Liver (tissue), 9 donors: ENCODE results near the gene RFLNA. TPM values are rescaled to one million over a fixed set of nuclear protein-coding genes. Genes with fewer than 3 reads are reported as not detected.
A peak's percentile ranks its signal among the peaks of the same experiment; 100 is the strongest.

Experiments
- DNase-seq: peaks from one replicate; pipeline ENCODE4 v3.0.0-alpha.2; 2017; ENCODE audit warnings: low spot score
- H3K27ac ChIP-seq, 2 donors: one replicate each; pipeline ENCODE4 v1.7.0; 2013; ENCODE audit warnings: inconsistent platforms in 2 of 2, low read length in 2 of 2, control low read depth in 1 of 2, low read depth in 1 of 2, mild to moderate bottlenecking in 1 of 2
- H3K27me3 ChIP-seq, 4 donors: one replicate each; pipeline versions ENCODE4 v1.6.1 to v1.7.0; 2013; ENCODE audit warnings: low read length in 3 of 4, inconsistent platforms in 1 of 4, mild to moderate bottlenecking in 1 of 4, moderate library complexity in 1 of 4; ENCODE audit not compliant: control insufficient read depth in 4 of 4, insufficient read depth in 4 of 4
- H3K36me3 ChIP-seq, 4 donors: one replicate each; pipeline versions ENCODE4 v1.6.1 to v1.7.0; 2013; ENCODE audit warnings: low read length in 3 of 4, mild to moderate bottlenecking in 3 of 4, low read depth in 1 of 4, moderate library complexity in 1 of 4; ENCODE audit not compliant: control insufficient read depth in 4 of 4, insufficient read depth in 3 of 4
- H3K4me1 ChIP-seq, 4 donors: one replicate each; pipeline versions ENCODE4 v1.6.1 to v1.7.0; 2013; ENCODE audit warnings: low read length in 3 of 4, mild to moderate bottlenecking in 3 of 4, moderate library complexity in 1 of 4; ENCODE audit not compliant: control insufficient read depth in 4 of 4, insufficient read depth in 4 of 4
- H3K4me3 ChIP-seq, 3 donors: one replicate each; pipeline versions ENCODE4 v1.6.1 to v1.7.0; 2013; ENCODE audit warnings: low read length in 3 of 3, control low read depth in 1 of 3, low read depth in 1 of 3, mild to moderate bottlenecking in 1 of 3
- H3K9ac ChIP-seq, 2 donors: one replicate each; pipeline ENCODE4 v1.7.0; 2013; ENCODE audit warnings: low read length in 2 of 2, mild to moderate bottlenecking in 2 of 2, moderate library complexity in 2 of 2, control low read depth in 1 of 2, low read depth in 1 of 2
- H3K9me3 ChIP-seq, 4 donors: one replicate each; pipeline versions ENCODE4 v1.6.1 to v1.7.0; 2013; ENCODE audit warnings: low read length in 3 of 4; ENCODE audit not compliant: control insufficient read depth in 4 of 4
- EGR1 ChIP-seq, 2 donors: IDR thresholded peaks; 2 replicates each; pipeline ENCODE4 v1.6.1; 2016 to 2018; ENCODE audit warnings: antibody characterized with exemption in 2 of 2, low read depth in 2 of 2
- FOXA1 ChIP-seq: IDR thresholded peaks from 2 replicates; pipeline ENCODE4 v1.6.1; 2016; ENCODE audit warnings: antibody characterized with exemption
- FOXA2 ChIP-seq: IDR thresholded peaks from 2 replicates; pipeline ENCODE4 v1.6.1; 2016; ENCODE audit warnings: antibody characterized with exemption
- GABPA ChIP-seq, 2 donors: IDR thresholded peaks in 1 of 2; conservative IDR thresholded peaks in 1 of 2; 2 replicates each; pipeline ENCODE4 v1.6.1; 2016; ENCODE audit warnings: antibody characterized with exemption in 2 of 2, mild to moderate bottlenecking in 1 of 2, moderate library complexity in 1 of 2
- HNF4A ChIP-seq, 2 donors: conservative IDR thresholded peaks; 2 replicates each; pipeline ENCODE4 v1.6.1; 2016; ENCODE audit warnings: antibody characterized with exemption in 2 of 2, mild to moderate bottlenecking in 2 of 2
- HNF4G ChIP-seq: IDR thresholded peaks from 2 replicates; pipeline ENCODE4 v1.6.1; 2016; ENCODE audit warnings: antibody characterized with exemption
- JUND ChIP-seq, 2 donors: IDR thresholded peaks; 2 replicates each; pipeline ENCODE4 v1.6.1; 2016; ENCODE audit warnings: antibody characterized with exemption in 2 of 2
- NR2F2 ChIP-seq: IDR thresholded peaks from 2 replicates; pipeline ENCODE4 v1.6.1; 2016; ENCODE audit warnings: antibody characterized with exemption
- RAD21 ChIP-seq, 2 donors: IDR thresholded peaks; 2 replicates each; pipeline ENCODE4 v1.6.1; 2016; ENCODE audit warnings: antibody characterized with exemption in 2 of 2, mild to moderate bottlenecking in 2 of 2
- RXRA ChIP-seq, 2 donors: IDR thresholded peaks; 2 replicates each; pipeline ENCODE4 v1.6.1; 2017 to 2018; ENCODE audit warnings: antibody characterized with exemption in 2 of 2, mild to moderate bottlenecking in 1 of 2
- SP1 ChIP-seq: IDR thresholded peaks from 2 replicates; pipeline ENCODE4 v1.6.1; 2018; ENCODE audit warnings: antibody characterized with exemption, mild to moderate bottlenecking
- TAF1 ChIP-seq: conservative IDR thresholded peaks from 2 replicates; pipeline ENCODE4 v1.6.1; 2016; ENCODE audit warnings: antibody characterized with exemption, mild to moderate bottlenecking
- YY1 ChIP-seq: IDR thresholded peaks from 2 replicates; pipeline ENCODE4 v1.6.1; 2016; ENCODE audit warnings: antibody characterized with exemption, mild to moderate bottlenecking
- WGBS: extraction: QIAGEN DNeasy Blood & Tissue Kit; methylation state at CpG from one replicate; pipeline ENCODE4 v1.1.7; 2013; 5-methylcytosine and 5-hydroxymethylcytosine counted together
- polyA plus RNA-seq, 2 donors: library from polyadenylated mRNA; stranded (reverse) in 1 of 2; unstranded in 1 of 2; fragments of 200-250 nt in 1 of 2; fragments of >200 nt in 1 of 2; fragmentation: Nextera tagmentation in 1 of 2; extraction: Ambion mirVana in 1 of 2; gene quantifications; one replicate each; pipeline versions ENCODE4 v1.2.1 to v1.2.3, GENCODE V29; 2013 to 2015
- total RNA-seq, 2 donors: library from RNA; depleted of rRNA; stranded (reverse); fragments of >200 nt; gene quantifications; one replicate each; pipeline ENCODE4 v1.2.3, GENCODE V29; 2014
- TF ChIP-seq, protein P1 (sequence below): fragments of 150-350 bp; IDR thresholded peaks from 2 replicates; pipeline ENCODE4 v1.5.1; 2017; ENCODE audit warnings: improper control_type of control experiment, low read depth, low read length; ENCODE audit not compliant: missing input control
- TF ChIP-seq, protein P2 (sequence below): IDR thresholded peaks from 2 replicates; pipeline ENCODE4 v1.6.1; 2016; ENCODE audit warnings: antibody characterized with exemption
- TF ChIP-seq, protein P3 (sequence below): IDR thresholded peaks from 2 replicates; pipeline ENCODE4 v1.6.1; 2016; ENCODE audit warnings: antibody characterized with exemption, mild to moderate bottlenecking
- TF ChIP-seq, protein P4 (sequence below): IDR thresholded peaks from 2 replicates; pipeline ENCODE4 v1.6.1; 2016; ENCODE audit warnings: antibody characterized with exemption
- TF ChIP-seq, protein P5 (sequence below): IDR thresholded peaks from 2 replicates; pipeline ENCODE4 v1.6.1; 2016; ENCODE audit warnings: antibody characterized with exemption
- donor health status: healthy.
- donor health status: healthy.
- donor health status: healthy.
- donor health status: healthy.
- donor health status: healthy.

The RFLNA gene
- total and polyA plus RNA-seq, 4 donors: 0.05 TPM; not detected in 2

DNA sequence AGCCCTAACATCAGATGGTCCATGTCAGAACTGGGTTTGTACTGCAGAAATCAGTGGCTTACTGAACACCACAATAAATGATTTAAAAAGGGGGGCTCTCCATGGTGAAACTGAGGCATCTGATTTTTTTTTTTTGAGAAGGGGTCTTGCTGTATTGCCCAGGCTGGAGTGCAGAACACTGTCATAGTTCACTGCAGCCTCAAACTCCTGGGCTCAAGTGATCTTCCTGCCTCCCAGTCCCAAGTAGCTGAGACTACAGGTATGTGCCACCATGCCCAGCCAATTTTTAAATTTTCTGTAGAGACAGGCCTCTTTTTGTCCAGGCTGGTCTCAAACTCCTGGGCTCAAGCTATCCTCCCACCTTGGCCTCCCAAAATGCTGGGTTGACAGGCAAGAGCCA lies 57.4 kb downstream of the RFLNA start (continued):
- TF ChIP-seq, protein P1, sequence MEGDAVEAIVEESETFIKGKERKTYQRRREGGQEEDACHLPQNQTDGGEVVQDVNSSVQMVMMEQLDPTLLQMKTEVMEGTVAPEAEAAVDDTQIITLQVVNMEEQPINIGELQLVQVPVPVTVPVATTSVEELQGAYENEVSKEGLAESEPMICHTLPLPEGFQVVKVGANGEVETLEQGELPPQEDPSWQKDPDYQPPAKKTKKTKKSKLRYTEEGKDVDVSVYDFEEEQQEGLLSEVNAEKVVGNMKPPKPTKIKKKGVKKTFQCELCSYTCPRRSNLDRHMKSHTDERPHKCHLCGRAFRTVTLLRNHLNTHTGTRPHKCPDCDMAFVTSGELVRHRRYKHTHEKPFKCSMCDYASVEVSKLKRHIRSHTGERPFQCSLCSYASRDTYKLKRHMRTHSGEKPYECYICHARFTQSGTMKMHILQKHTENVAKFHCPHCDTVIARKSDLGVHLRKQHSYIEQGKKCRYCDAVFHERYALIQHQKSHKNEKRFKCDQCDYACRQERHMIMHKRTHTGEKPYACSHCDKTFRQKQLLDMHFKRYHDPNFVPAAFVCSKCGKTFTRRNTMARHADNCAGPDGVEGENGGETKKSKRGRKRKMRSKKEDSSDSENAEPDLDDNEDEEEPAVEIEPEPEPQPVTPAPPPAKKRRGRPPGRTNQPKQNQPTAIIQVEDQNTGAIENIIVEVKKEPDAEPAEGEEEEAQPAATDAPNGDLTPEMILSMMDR: no peak
- TF ChIP-seq RXRA (IDR thresholded peaks at IDR 0.05): no peak
- TF ChIP-seq HNF4A (conservative IDR thresholded peaks at IDR 0.05): no peak
- TF ChIP-seq RAD21 (IDR thresholded peaks at IDR 0.05): no peak

DNA sequence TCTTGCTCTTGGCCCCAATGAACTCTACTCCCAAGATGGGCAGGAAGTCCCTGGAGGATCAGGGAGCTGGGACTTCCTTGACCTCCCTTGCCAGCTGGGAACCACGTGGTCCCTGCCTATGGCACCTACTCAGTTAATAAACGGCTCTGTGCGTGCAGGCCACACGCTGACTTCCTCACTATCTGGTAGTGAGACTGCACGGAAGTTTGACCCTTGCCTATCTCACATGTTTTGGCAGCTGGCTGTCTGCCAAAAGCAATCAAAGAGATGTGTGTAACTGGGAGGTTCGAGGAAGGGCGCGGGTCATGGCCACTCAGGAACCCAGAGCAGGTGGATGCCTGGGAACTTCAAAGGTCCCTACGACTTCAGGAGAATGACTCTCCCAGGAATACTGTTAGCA lies 57.9 kb downstream of the RFLNA start:
- Histone ChIP-seq H3K9ac (no peak overlapping the region), H3K4me1 (peaks cover 0 to 18% (median 11%) of the 10 kb centered on the region in 4 donors), H3K4me3 (no peak overlapping the region), H3K27ac (no peak overlapping the region), H3K9me3 (no peaks in the 10 kb centered on the region), H3K27me3 (no peaks in the 10 kb centered on the region), H3K36me3 (peaks cover 21 to 64% (median 31%) of the 10 kb centered on the region in 4 donors)
- WGBS: 5% methylated on average over 9 of the region's 9 CpGs
- peak; percentile 54 for DNase-seq
- TF ChIP-seq HNF4G (no peak), TAF1 (no peak), GABPA (IDR thresholded peaks at IDR 0.05 in 1 of 2, conservative IDR thresholded peaks at IDR 0.05 in 1 of 2) (no peak), NR2F2 (peak; percentile 95), EGR1 (IDR thresholded peaks at IDR 0.05; ENCODE audit: low read depth in 2 of 2) (no peak), RAD21 (IDR thresholded peaks at IDR 0.05) (peak in 1 of 2 donors; percentile 61), SP1 (peak; percentile 52), JUND (IDR thresholded peaks at IDR 0.05) (no peak), FOXA1 (no peak), HNF4A (conservative IDR thresholded peaks at IDR 0.05) (peak; percentile 59 to 67), FOXA2 (no peak), YY1 (no peak), RXRA (IDR thresholded peaks at IDR 0.05) (peak; percentile 78 to 92)
- TF ChIP-seq, protein P1: no peak
- TF ChIP-seq, protein P2, sequence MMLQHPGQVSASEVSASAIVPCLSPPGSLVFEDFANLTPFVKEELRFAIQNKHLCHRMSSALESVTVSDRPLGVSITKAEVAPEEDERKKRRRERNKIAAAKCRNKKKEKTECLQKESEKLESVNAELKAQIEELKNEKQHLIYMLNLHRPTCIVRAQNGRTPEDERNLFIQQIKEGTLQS: no peak
- TF ChIP-seq, protein P3, sequence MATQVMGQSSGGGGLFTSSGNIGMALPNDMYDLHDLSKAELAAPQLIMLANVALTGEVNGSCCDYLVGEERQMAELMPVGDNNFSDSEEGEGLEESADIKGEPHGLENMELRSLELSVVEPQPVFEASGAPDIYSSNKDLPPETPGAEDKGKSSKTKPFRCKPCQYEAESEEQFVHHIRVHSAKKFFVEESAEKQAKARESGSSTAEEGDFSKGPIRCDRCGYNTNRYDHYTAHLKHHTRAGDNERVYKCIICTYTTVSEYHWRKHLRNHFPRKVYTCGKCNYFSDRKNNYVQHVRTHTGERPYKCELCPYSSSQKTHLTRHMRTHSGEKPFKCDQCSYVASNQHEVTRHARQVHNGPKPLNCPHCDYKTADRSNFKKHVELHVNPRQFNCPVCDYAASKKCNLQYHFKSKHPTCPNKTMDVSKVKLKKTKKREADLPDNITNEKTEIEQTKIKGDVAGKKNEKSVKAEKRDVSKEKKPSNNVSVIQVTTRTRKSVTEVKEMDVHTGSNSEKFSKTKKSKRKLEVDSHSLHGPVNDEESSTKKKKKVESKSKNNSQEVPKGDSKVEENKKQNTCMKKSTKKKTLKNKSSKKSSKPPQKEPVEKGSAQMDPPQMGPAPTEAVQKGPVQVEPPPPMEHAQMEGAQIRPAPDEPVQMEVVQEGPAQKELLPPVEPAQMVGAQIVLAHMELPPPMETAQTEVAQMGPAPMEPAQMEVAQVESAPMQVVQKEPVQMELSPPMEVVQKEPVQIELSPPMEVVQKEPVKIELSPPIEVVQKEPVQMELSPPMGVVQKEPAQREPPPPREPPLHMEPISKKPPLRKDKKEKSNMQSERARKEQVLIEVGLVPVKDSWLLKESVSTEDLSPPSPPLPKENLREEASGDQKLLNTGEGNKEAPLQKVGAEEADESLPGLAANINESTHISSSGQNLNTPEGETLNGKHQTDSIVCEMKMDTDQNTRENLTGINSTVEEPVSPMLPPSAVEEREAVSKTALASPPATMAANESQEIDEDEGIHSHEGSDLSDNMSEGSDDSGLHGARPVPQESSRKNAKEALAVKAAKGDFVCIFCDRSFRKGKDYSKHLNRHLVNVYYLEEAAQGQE: no peak
- TF ChIP-seq, protein P4, sequence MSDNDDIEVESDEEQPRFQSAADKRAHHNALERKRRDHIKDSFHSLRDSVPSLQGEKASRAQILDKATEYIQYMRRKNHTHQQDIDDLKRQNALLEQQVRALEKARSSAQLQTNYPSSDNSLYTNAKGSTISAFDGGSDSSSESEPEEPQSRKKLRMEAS: no peak
- TF ChIP-seq, protein P5, sequence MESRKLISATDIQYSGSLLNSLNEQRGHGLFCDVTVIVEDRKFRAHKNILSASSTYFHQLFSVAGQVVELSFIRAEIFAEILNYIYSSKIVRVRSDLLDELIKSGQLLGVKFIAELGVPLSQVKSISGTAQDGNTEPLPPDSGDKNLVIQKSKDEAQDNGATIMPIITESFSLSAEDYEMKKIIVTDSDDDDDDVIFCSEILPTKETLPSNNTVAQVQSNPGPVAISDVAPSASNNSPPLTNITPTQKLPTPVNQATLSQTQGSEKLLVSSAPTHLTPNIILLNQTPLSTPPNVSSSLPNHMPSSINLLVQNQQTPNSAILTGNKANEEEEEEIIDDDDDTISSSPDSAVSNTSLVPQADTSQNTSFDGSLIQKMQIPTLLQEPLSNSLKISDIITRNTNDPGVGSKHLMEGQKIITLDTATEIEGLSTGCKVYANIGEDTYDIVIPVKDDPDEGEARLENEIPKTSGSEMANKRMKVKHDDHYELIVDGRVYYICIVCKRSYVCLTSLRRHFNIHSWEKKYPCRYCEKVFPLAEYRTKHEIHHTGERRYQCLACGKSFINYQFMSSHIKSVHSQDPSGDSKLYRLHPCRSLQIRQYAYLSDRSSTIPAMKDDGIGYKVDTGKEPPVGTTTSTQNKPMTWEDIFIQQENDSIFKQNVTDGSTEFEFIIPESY: no peak
